OCI-LY3 (cell line): ENCODE data around the gene PIK3C2G.

ENCODE experiments used
- EZH2phosphoT487 ChIP-seq: fragments of 200-600 bp; shearing (Covaris generic); IDR thresholded peaks from 2 replicates; pipeline ENCODE4 v1.6.1; 2018; ENCODE audit warnings: antibody characterized with exemption, mixed run types, low read depth
- TF ChIP-seq, protein P1 (sequence below): fragments of 200-600, 300-600 bp; sonication (generic); IDR thresholded peaks from 2 replicates; pipeline ENCODE4 v1.5.1; 2014; ENCODE audit warnings: antibody characterized with exemption, low read length, low read depth

DNA sequence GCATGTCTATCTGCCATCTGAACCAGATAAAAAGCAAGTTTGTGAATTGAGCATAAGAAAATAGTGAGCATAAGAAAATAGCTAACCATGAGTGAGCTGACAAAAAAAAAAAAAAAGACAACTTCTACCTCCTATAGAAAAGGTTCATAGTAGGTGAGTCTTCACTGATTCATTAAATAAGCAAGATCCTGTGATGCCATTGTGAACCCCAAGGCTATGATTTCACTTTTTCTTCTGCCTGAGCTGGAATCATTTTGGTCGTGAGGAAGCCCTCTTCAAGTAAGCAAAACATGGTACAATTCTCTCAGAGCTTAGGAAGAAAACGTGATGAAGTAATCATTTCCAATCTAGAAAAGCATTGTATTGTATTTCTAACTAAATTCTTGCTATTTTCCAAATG lies 1.2 kb downstream of the PIK3C2G start:
- TF ChIP-seq, protein P1, sequence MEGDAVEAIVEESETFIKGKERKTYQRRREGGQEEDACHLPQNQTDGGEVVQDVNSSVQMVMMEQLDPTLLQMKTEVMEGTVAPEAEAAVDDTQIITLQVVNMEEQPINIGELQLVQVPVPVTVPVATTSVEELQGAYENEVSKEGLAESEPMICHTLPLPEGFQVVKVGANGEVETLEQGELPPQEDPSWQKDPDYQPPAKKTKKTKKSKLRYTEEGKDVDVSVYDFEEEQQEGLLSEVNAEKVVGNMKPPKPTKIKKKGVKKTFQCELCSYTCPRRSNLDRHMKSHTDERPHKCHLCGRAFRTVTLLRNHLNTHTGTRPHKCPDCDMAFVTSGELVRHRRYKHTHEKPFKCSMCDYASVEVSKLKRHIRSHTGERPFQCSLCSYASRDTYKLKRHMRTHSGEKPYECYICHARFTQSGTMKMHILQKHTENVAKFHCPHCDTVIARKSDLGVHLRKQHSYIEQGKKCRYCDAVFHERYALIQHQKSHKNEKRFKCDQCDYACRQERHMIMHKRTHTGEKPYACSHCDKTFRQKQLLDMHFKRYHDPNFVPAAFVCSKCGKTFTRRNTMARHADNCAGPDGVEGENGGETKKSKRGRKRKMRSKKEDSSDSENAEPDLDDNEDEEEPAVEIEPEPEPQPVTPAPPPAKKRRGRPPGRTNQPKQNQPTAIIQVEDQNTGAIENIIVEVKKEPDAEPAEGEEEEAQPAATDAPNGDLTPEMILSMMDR = no peak
- TF ChIP-seq EZH2phosphoT487 = no peak
